Pulmonary artery endothelial cell (primary cell): ENCODE measurements around the gene C13orf46. TPM values are rescaled to one million over a fixed set of nuclear protein-coding genes. Genes with fewer than 3 reads are reported as not detected.

ENCODE experiments used
- DNase-seq: peaks from one replicate; pipeline ENCODE4 v3.0.0-alpha.2; 2011; ENCODE audit warnings: low read depth, low spot score
- total RNA-seq: library from RNA; depleted of rRNA; stranded (reverse); fragments of >200 nt; gene quantifications from 2 replicates; pipeline ENCODE4 v1.2.3, GENCODE V29; 2014

The C13orf46 gene
- total RNA-seq, 1 donor from 2014 or later, result 0.07 TPM

DNA sequence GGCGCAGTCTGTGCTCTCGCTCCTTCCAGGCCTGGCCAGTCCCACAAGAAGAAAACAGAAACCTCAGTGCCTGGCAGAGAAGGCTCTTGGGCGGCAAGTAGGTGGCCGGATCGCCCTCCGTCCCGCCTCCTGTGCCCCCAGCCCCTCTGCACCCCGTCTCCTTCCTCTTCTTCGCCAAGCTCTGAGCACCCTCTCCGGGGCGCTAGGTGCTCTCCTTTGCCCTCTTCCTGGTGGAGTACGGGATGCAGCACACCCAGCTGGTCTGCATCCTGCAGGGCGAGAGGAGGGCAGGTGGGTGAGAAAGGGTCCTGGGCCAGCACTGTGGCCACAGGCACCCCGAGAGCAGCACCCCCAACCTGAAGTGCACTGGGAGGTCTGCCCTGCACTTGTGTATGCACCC is 17.3 kb downstream of the C13orf46 start:
- DNase-seq, result no peak

DNA sequence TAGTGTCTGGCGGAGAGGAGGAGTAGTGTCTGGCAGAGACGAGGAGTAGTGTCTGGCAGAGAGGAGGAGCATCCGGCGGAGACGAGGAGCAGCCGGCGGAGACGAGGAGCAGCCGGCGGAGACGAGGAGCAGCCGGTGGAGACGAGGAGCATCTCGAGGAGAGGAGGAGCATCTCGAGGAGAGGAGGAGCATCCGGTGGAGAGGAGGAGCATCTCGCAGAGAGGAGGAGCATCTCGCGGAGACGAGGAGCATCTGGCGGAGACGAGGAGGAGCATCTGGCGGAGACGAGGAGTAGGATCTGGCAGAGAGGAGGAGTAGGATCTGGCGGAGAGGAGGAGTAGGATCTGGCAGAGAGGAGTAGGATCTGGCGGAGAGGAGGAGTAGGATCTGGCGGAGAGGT is 18.2 kb downstream of the C13orf46 start:
- DNase-seq, result no peak

DNA sequence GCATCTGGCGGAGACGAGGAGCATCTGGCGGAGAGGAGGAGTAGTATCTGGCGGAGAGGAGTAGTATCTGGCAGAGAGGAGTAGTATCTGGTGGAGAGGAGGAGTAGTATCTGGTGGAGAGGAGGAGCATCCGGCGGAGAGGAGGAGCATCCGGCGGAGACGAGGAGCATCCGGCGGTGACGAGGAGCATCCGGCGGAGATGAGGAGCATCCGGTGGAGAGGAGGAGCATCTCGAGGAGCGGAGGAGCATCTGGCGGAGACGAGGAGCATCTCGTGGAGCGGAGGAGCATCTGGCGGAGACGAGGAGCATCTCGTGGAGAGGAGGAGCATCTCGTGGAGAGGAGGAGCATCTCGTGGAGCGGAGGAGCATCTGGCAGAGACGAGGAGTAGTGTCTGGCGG is 18.6 kb downstream of the C13orf46 start:
- DNase-seq, result no peak

DNA sequence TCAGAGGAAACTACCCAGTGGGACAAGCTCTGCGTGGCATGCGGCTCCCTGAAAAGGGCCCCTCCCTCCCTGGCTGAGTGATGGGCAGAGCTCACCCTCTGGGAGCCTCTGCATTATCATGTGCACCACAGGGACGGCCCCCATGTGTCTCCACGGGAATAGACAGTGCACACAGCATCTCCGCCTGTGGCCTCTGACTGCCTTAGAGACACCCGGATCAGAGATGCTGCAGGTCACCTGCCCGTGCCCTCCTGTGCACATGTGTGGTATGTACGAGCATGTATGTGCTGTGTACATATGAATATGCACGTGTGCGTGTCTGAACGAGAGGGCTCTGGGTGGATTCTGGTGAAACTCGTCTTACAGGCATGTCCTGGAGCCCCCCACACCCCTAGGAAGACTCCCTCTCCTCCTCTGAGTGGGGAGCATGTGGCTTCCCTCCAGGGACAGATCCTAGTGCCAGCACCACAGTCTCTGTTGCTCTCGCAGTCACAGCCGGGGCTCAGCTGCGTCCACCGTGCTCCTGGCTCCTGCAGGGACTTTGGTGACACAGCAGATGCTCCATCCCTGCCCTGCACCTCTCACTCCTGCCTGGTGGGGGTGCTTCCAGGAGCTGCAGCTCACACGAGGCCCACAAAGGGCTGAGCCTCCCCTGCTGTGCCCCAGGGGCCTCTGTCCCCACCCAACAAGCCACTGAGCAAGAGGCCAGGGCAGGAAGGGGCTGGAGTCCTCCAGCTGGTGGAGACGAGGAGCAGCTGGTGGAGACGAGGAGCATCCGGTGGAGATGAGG is 19.6 kb downstream of the C13orf46 start:
- no peak for DNase-seq

DNA sequence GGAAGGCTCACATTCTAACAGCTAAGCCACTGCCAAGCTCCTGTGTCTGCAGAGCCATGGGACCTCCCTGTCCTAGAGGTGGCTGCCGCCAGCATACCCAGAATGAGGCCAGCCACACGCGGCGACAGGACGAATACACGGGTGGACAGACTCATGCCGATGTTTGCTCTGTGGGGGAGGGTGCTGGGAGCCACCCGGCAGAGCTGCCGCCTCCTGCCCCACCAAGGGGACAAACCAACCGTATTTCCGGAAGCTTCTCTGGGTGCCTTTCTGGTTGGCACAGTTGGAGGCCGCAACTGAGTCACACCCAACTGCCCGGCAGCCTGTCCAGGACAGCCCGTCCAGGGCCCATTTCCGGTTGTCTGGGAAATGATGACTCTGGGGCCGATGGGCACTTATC is 20.3 kb downstream of the C13orf46 start:
- no peak for DNase-seq

DNA sequence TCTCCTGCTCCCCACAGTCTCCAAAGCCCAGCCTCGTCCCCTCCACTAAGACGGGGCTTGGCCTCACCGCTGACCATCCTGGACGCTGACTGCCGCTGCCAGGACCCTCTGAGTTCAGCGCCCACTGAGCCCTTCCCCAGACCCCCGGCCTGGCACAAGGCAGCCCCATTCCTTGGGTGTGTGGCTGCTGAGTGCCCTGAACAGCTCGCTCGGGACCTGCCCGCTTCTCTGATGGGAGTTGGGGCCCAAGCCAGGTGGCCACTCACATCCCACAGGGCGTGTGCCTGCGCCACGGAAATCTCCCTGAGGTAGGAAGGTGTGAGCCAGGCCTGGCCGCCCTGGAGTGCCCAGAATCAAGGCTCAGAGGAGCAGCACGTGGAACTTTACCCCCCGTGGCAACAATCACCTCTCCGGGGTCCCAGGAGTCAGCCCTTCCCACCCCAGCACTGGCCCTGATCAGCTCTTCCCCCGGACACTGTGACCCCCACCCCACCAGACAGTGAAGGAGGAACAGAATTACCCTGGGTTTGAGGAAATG is 20.8 kb downstream of the C13orf46 start:
- DNase-seq, result no peak

DNA sequence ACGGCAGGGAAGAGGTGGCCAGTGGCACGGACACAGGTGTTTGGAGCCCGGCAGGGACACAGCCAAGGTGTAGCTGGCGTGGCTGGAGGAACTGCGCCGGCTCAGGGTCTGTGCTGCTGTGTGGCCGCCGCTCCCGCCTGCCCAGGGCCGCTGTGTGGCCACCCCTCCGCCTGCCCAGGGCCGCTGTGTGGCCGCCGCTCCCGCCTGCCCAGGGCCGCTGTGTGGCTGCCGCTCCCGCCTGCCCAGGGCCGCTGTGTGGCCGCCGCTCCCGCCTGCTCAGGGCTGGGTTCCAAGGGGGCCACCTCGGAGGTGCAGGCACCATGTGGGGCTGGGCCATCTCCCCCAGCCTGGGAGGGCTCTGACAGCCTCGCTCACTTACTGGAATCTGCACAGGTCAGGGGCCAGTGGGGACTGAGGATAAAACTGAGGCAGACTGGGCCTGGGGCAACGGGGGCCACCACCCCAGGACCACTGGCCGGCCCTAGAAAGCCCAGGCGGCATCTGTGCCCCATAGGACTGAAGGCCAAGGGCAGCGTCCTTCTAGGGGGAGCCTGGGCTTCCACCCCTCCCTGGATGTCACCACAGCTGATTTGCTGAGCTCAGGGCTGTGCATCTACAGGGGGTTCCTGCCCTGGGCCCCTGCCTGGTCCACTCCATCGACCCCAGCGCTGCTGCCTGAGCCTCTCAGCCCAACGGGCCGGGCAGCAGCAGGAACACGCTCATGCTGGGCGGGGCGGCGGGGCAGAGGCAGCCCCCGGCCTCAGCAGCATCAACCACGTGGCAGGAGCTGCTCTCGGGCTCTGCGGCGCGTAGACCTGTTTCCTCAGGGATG is 21.5 kb downstream of the C13orf46 start:
- DNase-seq, result no peak

DNA sequence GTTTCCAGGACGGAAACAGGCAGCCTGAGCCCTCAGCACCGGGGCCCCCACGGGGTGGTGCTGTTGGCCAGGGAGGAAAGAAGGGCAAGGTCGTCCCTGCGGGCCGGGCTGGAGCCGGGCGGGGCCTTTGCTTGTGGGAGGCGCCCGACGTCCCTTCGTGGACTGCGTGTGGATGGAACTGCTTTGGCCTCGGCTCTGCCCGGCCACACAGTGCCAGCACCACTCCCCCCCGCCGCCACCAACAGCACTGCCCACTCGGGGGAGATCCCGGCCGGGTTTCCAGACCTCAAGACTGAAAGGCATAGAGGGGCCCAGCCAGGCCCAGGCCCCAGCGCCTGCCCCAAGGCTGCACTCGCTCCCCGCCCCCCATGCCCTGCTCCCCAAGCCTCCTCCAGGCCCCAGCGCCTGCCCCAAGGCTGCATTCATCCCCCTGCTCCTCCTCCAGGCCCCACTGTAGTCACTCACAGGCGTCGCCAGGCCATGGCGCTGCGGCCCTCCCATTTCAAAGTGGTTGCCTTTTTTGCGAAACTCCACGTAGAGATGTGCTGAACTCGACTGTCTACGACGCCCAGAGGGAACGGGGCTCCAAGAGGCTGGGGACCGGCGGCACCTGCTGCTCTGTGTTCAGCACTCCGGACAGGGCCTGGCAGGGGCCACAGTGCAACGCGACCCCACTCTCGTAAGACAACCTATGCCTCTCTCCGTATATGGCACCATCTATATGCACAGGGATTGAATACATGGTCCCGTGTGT is 22.5 kb downstream of the C13orf46 start:
- peak; percentile 47 for DNase-seq

DNA sequence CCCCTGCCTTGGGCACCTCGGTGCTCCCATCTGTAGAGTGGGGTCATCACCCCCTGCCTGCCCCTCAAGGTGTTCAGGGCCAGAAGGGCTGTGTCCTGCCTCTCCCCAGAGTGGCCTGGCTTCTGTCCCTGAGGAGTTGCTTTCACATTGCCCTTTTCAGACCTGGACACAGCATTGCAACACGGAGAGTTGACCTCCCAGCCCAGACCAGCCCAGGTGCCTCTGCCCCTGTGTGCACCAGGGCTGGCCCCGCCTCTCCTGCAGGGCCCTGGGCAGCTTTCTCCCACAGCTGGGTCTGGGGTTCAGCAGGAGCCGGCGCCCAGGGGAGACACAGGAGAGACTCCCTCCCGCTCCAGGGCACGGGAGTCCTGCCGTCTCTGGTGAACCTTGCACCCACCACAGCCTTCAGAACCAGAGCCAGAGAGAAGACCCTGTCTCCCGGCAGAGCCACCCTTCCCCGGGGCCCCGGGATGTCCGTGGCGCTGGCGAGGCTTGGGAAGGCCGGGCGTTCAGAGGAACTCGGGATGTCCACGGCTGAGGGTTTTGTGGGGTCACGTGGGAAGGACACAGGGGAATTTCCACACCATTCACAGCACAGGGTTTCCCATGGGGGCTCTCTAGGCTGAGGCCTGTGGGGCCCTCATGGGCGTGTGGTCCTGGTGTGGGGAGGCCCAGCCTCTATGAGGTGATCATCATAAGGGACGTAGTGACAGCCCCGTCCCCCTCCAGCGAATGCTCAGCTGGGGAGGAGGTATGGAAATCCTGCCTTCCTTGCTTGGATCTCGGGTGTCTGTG is 23.2 kb downstream of the C13orf46 start:
- no peak for DNase-seq

DNA sequence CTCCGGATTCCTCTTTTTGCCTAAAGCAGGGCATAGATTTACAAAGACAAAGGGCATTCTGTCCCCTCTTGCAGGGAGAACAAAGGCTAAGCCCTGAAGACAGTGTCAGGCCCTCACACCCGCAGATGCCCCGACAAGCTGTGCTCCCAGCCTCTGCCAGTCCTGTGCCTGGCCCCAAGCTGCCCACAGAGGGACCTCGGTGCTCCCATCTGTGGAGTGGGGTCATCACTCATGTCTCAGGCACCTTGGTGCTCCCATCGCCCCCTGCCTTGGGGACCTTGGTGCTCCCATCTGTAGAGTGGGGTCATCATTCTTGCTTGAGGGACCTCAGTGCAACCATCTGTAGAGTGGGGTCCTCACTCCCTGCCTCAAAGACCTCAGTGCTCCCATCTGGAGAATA is 24.3 kb downstream of the C13orf46 start:
- DNase-seq, result no peak

DNA sequence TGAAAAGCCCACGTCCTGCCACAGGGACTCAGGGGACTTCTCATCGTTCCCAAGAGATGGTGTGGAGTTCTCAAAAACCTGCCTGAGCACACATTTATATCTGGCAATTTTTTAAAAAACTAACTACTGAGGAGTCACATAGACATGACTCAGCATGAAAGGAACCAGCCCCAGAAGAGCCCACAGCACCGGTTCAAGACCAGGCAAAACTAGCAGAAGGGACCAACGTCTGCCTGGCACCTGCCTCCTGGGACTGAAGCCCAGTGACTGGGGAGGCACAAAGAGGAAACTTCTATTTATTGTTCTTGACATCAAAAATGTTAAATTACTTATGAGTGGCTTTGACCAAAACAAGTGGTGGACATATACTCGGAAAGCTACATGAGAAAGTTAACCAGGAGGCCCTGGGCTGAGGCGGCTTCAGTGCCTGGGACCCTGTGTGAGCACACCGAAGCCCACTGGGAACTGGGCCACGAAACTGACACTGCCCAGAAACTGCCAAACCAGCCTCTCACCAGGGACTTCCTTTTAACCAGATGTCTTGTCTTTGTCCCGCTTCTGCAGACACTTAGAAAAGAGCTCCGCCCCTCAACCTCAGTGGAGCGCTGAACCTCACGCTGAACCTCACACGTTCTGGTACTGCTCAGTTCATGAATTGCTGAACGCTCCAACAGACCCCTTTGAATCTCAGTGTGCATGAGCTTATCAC is 25.7 kb downstream of the C13orf46 start:
- DNase-seq, result no peak

DNA sequence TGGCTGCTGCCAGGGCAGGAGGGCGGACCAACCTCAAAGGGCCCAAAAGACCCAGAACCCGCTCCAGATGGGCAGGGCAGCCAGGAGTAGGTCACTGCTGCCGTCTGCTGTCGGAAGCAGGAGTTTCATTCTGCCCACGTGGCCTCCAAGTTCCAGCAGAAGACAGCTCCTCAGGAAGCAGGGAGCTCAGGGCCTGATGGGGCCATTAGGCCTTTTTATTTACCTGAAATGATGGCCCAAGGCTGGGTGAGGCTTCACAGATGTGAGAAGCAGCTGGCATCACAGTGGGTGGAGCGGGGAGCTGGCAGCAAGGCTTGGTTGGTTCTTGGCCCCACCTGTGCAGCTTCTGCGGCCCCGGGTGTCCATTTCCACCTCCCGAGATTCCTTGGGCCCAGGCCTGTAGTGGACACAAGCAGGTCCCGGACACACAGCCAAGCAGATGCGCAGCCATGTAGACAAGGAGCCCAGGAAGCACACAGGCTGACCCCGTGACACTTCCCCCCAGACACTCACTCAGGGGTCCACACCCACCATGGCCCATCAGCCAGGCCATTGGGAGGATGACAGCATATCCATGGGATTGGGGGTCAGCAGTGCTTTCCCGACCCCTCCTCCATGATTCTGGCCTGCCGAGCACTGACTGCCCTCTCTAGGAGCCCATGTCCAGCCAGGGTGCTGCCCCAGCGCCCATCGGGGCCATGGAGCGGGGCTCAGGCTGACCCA is 26.4 kb downstream of the C13orf46 start:
- no peak for DNase-seq

DNA sequence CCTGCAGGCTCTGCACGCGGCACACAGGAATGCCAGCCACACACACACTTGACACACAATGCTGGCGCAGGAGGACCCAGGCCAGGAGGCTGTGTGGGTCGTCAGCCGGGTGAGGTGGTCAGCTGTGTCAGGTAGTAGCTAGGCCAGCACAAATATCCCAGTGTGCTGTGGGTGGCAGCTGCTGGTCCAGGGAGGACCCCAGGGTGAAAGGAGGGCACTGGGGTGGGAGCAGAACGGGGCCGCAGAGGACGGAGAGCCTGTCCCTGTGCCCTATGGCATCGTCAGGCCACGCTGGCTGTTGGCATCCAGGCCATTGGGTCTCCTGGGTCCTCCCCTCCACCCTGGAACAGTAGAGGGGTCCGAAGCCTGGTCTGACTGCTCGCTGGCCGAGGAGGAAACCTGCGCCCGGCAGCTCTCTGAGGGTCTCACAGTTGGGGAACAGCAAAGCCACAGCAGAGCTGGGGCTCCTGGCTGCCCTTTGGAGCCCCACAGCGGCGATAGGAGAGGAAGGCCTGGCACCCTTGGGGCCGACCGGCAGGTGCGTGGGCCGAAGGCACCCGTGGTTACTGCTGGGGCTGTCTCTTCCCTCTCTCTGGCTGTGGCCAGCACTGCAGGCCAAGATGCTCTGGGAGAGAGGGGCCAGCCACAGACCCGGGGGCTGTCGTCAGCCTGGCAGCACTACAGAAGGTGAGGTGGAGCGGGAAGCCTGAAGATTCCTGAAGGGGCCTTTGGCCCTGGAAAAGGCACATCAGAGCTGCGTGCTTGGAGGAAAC is 27.3 kb downstream of the C13orf46 start:
- no peak for DNase-seq

DNA sequence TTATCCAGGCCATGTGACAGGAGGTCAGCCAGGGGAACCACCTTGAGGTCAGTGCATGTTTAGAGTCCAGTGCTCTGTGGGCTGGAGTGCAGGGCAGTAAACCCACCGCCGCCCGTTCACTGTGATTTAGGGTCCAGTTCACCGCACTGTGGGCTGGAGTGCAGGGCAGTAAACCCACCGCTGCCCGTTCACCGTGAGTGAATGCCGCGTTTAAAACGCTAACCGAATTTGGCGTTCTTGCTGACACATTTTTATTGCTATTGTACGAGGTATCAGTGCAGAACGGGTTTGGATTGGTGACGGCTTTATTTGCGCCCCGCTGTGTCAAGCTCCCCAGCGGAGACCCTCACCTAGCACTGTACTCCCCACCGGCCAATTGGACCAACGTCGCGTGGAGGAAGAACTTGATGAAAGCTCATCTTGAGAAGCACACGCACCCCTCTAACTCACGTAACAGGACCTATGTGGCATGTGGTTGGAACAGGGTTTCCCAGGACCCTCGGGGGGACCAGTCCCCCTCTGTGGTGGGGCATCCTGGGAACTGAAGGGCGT is 27.9 kb downstream of the C13orf46 start:
- DNase-seq, result no peak

DNA sequence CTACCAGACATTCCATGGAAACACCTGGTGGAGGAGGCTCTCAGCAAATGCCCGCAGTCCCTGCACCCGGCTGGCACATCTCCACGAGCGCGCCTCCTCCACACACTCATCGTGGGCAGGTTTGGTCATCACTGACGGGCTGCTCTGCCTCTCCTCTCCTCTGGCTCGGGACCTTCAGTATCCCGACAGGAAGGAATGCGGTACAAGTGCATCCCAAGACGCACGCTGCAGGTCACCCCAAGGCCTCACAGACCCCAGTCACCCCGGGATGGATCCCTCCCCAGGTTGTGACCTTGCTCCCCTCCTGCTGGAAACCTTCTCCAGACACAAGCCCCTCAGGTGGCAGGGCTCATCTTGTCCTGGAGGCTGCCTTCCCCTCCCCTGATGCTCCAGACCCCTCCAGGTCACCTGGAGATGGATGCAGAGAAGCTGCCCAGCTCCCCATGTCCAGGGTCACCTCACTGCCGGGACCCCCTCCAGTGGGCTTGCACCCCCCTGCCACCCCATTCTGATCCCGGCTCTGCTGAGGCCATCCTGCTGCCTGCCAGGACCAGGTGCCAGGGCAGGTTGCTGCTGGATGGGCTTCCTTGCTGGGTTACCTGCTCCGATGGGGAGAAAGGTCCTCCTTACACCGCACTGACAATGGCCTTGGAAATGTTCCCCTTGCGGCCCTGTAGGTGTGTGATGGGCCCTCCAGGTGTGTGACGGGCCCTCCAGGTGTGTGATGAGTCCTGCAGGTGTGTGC is 29.9 kb downstream of the C13orf46 start:
- DNase-seq, result no peak

DNA sequence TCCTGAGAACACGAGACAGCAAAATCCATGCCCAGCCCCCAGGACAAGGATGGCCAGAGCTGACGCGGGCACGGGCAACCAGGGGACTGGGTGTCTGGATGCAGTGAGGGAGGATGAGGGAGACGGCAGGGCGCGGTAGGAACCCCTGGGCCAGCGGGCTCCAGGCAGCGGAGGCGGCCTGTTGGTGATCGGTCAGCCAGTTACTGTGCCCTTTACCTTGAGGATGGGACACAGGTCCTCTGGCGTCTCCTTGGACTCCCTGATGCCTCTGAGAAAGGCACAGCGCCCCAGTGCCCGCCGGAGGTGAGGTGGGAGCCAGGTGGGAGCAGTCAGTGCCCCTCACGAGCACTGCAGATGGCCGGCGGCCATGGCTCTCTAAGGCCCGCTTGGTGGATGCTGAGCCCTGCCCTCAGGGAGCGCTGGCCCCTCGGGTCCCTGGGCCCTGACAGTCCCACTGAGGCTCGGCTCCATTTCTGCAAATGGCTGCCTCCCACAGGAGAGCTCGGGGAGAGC is 31.2 kb downstream of the C13orf46 start:
- no peak for DNase-seq

DNA sequence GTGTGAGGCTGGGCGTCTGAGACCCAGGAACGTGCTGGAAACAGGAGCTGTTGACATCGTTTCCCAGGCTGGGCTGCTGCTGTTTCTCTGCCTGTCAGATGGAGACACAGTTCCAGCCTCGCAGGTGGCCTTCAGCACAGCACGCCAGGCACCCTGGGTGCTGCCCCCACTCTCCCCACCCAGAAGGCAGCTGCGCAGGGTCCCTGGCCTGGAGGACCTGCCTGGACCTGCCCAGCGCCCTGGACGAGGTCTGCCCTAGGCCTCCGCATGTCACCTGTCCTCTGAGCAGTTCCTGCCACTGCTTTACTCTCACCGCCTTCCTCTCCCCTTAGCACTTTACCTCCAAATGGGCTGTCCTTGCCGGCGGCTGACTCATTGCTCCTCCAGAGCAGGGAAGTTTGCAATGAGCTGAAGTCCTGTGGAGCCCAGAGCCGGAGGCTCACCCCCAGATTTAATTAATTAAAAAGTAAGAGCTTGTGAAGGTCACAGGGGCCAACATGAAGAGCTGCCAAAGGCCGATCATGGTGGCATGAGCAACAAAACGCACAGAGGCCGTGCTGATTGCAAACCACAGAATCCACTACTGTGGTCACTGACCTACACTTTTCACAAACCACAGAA is 32.2 kb downstream of the C13orf46 start:
- DNase-seq, result no peak
